ENCODE measurements around the gene C11orf98.

C11orf98 gene

DNA sequence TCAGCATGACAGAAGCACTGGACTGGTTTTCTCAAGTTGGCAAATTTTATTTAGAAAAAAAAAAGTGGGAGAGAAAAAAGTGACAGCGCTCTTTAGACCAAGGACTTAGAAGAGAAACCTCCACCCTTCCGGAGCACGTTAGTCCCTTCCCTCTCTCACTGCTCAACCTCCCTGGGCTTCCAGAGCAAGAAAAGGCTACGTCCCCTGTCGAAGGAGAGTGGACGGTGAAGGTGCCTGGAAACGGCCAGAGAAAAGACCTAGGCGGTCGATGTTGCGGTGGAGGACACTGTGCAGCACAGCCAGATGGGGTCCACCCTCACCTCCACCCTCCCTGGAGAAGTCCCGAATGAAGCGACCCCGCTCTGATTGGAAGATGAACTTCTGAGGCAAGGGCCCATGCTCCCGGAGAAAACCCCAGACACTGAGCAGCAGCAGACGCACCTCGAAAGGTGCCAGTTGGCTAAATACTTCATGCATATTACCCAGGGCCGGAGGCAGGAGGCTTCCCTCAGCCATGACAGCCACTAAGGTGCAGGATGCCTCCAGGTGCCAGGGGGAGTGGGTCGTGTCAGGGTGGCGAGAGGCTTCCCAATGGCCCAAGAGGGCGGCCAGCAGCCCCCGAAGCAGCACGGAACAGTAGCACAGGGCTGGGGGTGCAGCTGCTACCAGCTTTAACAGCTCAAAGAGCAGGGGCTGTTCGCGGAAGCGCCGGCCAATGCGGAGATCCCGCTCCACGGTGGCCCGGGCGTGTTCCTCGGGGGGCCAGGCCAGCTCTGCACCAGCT is 18.0 kb downstream of the C11orf98 start:
- TF ChIP-seq, protein P1, sequence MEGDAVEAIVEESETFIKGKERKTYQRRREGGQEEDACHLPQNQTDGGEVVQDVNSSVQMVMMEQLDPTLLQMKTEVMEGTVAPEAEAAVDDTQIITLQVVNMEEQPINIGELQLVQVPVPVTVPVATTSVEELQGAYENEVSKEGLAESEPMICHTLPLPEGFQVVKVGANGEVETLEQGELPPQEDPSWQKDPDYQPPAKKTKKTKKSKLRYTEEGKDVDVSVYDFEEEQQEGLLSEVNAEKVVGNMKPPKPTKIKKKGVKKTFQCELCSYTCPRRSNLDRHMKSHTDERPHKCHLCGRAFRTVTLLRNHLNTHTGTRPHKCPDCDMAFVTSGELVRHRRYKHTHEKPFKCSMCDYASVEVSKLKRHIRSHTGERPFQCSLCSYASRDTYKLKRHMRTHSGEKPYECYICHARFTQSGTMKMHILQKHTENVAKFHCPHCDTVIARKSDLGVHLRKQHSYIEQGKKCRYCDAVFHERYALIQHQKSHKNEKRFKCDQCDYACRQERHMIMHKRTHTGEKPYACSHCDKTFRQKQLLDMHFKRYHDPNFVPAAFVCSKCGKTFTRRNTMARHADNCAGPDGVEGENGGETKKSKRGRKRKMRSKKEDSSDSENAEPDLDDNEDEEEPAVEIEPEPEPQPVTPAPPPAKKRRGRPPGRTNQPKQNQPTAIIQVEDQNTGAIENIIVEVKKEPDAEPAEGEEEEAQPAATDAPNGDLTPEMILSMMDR (IDR thresholded peaks at IDR 0.05; ENCODE audit: insufficient read depth, low read length, poor library complexity, severe bottlenecking) = no peak
- peaks cover 19% of the 10 kb centered on the region for H3K36me3 ChIP-seq (ENCODE audit: control insufficient read depth, insufficient read depth, low read length)
- H3K27me3 ChIP-seq (replicated peaks; ENCODE audit: control insufficient read depth, insufficient read depth, low read length) = no peaks in the 10 kb centered on the region
- H3K4me3 ChIP-seq (replicated peaks; ENCODE audit: low read depth, low read length) = no peak overlapping the region
- no peak for DNase-seq (ENCODE audit: extremely low read depth, insufficient read length)

DNA sequence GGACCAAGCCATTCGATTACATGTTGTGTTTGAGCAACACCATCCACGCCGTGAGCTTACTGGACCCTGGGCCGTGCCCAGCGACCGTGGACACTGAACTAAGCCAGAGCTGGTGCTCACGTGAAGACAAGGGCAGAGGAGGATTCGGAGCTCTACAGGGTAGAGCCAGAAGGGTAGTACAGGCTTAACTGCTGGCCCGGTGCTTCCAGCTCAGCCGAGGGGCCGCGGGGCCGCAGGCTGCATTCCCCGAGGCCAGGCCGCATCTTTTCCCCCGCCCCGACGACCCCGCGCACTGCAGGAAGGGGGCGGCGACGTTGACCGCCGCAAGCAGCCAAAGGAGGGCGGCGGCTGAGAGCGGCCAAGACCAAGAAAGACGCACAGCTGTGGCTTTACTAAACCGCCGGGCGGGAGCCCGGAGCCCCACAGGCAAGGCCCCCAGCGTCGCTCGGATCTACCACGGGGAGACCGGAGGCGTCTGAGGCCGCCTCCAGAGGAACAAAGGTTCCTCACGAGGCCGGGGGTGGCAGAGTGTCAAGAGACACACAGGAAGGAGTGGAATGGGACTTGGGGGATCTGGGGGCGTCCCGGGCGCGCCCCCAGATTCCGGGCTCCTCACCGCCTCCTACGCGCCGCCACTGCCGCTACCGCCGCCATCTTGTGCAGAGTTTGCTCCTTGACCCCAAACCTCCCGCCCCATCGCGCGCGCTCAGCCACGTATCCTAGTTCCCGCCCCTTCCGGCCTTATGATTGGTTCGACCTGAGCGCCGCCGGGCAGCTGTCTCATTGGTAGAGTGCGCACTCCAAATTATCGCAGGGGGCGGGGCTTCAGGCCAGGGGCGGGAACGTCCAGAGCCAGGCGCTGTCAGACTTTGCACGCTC is 18.8 kb downstream of the C11orf98 start, which contains the start of gene GANAB:
GANAB (minus strand) TSS at position 668 of the 879 bp plus-strand sequence; CDS start at position 654, 14 bp downstream.
- Histone ChIP-seq H3K27me3 (replicated peaks; ENCODE audit: control insufficient read depth, insufficient read depth, low read length) (no peaks in the 10 kb centered on the region), H3K4me3 (replicated peaks; ENCODE audit: low read depth, low read length) (peak within 1 kb of the TSS; percentile 99), H3K36me3 (ENCODE audit: control insufficient read depth, insufficient read depth, low read length) (peaks cover 19% of the 10 kb centered on the region)
- DNase-seq (ENCODE audit: extremely low read depth, insufficient read length) = peak; percentile 95
- TF ChIP-seq, protein P1 (IDR thresholded peaks at IDR 0.05; ENCODE audit: insufficient read depth, low read length, poor library complexity, severe bottlenecking) = no peak

DNA sequence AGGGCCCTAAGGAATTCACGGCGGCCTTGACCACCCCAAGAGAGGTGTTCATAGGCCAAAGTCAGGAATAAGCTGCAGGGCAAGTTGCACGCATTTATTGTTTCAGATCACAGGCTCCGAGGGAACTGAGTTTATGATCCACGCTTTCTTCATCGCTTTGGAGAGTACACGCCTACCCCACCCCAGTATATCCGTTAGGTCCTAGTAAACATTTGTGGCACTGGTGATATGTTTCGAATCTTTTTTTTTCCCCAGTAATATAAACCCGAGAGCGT is 19.4 kb downstream of the C11orf98 start:
- H3K4me3 ChIP-seq (replicated peaks; ENCODE audit: low read depth, low read length) = peak overlapping the region; percentile 99
- peaks cover 19% of the 10 kb centered on the region for H3K36me3 ChIP-seq (ENCODE audit: control insufficient read depth, insufficient read depth, low read length)

DNA sequence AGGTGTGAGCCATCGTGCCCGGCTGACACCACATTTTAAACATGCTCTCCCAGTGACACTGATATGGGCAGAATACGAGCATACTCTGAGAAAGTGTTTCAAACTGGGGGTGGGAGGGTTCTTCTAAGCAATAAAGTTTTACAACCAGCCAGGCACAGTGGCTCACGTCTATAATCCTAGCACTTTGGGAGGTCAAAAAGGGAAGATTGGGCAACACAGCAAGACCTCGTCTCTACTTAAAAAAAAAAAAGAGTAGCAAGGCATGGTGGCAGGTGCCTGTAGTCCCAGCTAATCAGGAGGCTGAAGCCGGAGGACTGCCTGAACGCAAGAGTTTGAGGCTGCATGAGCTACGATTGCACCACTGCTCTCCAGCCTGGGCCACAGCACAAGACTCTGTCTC is 20.8 kb downstream of the C11orf98 start:
- TF ChIP-seq, protein P1 (IDR thresholded peaks at IDR 0.05; ENCODE audit: insufficient read depth, low read length, poor library complexity, severe bottlenecking) = no peak
- Histone ChIP-seq H3K4me3 (replicated peaks; ENCODE audit: low read depth, low read length) (no peak overlapping the region), H3K27me3 (replicated peaks; ENCODE audit: control insufficient read depth, insufficient read depth, low read length) (no peaks in the 10 kb centered on the region), H3K36me3 (ENCODE audit: control insufficient read depth, insufficient read depth, low read length) (peaks cover 17% of the 10 kb centered on the region)
- no peak for DNase-seq (ENCODE audit: extremely low read depth, insufficient read length)

More for the DNA sequence above, 19.4 kb downstream of the C11orf98 start:
- H3K27me3 ChIP-seq (replicated peaks; ENCODE audit: control insufficient read depth, insufficient read depth, low read length) = no peaks in the 10 kb centered on the region
- DNase-seq (ENCODE audit: extremely low read depth, insufficient read length) = no peak
- TF ChIP-seq, protein P1 (IDR thresholded peaks at IDR 0.05; ENCODE audit: insufficient read depth, low read length, poor library complexity, severe bottlenecking) = no peak

DNA sequence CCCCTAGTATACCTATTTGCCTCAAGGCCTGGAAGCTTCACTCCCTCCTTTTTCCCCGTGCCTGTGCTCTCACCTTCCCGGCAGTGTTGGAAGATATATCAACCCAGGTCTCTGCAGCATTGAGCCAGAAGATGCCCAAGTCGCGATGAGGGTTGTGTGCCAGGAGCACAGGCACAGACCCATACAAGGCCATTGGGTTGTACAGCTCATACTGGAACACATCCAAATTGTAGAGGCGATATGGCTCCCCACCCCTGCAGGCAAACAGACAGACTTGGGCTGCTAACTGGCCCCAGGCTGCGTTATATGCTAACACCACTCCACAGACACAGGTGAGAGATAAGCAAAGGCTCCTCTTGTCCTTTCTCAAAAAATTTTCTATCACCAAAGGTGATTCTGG is 32.5 kb downstream of the C11orf98 start:
- no peak for DNase-seq (ENCODE audit: extremely low read depth, insufficient read length)
- H3K36me3 ChIP-seq (ENCODE audit: control insufficient read depth, insufficient read depth, low read length) = peaks cover 61% of the 10 kb centered on the region
- no peaks in the 10 kb centered on the region for H3K27me3 ChIP-seq (replicated peaks; ENCODE audit: control insufficient read depth, insufficient read depth, low read length)
- no peak overlapping the region for H3K4me3 ChIP-seq (replicated peaks; ENCODE audit: low read depth, low read length)
- TF ChIP-seq, protein P1 (IDR thresholded peaks at IDR 0.05; ENCODE audit: insufficient read depth, low read length, poor library complexity, severe bottlenecking) = no peak

Data from GM06990 (cell line).